ENCODE measurements around the gene APOA4.
A peak's percentile ranks its signal among the peaks of the same experiment; 100 is the strongest.

The APOA4 gene

GRCh38 chr11:116830184-116830912 lies 7.2 kb upstream of the APOA4 start:
- DNase-seq (ENCODE audit: low read depth, low spot score) = no peak

GRCh38 chr11:116829525-116830183 lies 6.5 kb upstream of the APOA4 start, which contains the start of gene APOC3:
APOC3 (plus strand) TSS chr11:116829907; CDS start chr11:116830583, 676 bp downstream.
- peak; percentile 37 for DNase-seq (ENCODE audit: low read depth, low spot score)

DNA sequence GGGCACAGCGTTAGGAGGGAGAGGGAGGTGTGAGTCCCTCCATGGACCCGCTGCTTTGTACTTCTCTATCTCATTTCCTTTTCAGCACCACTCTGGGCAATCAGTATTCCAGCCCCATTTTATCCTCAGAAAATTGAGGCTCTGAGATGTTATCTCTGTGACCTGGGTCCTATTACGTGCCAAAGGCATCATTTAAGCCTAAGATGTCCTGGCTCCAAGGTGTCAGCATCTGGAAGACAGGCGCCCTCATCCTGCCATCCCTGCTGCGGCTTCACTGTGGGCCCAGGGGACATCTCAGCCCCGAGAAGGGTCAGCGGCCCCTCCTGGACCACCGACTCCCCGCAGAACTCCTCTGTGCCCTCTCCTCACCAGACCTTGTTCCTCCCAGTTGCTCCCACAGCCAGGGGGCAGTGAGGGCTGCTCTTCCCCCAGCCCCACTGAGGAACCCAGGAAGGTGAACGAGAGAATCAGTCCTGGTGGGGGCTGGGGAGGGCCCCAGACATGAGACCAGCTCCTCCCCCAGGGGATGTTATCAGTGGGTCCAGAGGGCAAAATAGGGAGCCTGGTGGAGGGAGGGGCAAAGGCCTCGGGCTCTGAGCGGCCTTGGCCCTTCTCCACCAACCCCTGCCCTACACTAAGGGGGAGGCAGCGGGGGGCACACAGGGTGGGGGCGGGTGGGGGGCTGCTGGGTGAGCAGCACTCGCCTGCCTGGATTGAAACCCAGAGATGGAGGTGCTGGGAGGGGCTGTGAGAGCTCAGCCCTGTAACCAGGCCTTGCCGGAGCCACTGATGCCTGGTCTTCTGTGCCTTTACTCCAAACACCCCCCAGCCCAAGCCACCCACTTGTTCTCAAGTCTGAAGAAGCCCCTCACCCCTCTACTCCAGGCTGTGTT lies 5.8 kb upstream of the APOA4 start:
- no peak for DNase-seq (ENCODE audit: low read depth, low spot score)

GRCh38 chr11:116827461-116827860 lies 4.4 kb upstream of the APOA4 start:
- no peak for DNase-seq (ENCODE audit: low read depth, low spot score)

- no peak for DNase-seq (ENCODE audit: low read depth, low spot score)
Measured at GRCh38 chr11:116826751-116827431, 3.8 kb upstream of the APOA4 start.

- no peak for DNase-seq (ENCODE audit: low read depth, low spot score)
Measured at GRCh38 chr11:116825854-116826750, 3.0 kb upstream of the APOA4 start.

DNA sequence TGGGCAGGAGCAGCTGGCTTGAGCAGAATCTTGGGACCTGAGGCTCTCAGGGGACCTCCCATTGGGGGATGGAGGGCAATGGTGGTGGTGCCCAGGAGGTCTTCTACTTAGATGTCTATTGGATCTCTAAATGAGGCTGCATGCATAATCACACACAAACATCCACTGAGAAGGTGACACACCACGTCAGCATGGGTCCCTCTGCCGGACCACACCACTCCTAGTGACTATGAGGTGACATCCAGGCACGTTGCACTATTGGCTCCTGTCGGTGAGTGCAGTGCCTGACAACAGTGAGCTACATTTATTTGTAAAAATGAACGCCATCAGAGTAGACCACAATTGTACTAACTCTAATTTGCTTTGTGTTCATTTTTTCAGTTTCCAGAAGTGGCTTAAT lies 2.3 kb upstream of the APOA4 start:
- no peak for DNase-seq (ENCODE audit: low read depth, low spot score)

DNA sequence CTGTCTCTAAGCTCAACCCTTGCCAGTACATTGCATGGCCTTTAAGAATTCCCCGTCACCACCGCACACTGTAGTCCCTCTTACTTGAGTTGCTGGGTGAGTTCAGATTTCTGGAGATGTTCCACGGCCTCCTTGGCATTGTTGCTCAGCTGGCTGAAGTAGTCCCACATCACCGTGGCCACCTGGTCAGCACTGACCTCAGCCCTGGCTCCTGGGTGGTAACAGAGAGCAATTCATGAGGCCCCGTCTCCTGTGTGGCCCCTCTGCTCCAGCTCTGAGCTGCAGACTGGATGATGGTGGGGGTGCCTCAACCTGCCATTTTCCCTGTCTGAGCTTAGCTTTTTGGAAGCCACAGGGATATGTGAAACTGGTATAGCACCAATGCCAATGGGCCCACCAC lies 529 bp downstream of the APOA4 start:
- no peak for DNase-seq (ENCODE audit: low read depth, low spot score)

GRCh38 chr11:116821050-116821918 lies 1.8 kb downstream of the APOA4 start:
- DNase-seq (ENCODE audit: low read depth, low spot score) = no peak

- no peak for DNase-seq (ENCODE audit: low read depth, low spot score)
Measured at GRCh38 chr11:116819049-116819448, 4.1 kb downstream of the APOA4 start.

DNA sequence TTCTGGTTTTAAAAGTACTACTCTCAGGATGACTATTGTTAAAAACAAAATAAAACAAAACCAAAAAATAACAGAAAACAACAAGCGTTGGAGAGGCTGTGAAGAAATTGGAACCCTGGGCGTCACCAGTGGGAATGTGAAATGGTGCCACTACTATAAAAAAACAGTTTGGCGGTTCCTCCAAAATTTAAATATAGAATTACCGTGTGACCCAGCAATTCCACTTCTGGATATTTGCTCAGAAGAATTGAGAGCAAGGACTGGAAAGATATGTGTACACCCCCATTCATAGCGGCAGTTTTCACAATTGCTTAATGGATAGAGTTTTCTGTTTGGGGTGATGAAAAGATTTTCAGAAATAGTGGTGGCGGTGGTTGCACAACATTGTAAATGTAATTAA lies 8.6 kb downstream of the APOA4 start:
- DNase-seq (ENCODE audit: low read depth, low spot score) = no peak

DNA sequence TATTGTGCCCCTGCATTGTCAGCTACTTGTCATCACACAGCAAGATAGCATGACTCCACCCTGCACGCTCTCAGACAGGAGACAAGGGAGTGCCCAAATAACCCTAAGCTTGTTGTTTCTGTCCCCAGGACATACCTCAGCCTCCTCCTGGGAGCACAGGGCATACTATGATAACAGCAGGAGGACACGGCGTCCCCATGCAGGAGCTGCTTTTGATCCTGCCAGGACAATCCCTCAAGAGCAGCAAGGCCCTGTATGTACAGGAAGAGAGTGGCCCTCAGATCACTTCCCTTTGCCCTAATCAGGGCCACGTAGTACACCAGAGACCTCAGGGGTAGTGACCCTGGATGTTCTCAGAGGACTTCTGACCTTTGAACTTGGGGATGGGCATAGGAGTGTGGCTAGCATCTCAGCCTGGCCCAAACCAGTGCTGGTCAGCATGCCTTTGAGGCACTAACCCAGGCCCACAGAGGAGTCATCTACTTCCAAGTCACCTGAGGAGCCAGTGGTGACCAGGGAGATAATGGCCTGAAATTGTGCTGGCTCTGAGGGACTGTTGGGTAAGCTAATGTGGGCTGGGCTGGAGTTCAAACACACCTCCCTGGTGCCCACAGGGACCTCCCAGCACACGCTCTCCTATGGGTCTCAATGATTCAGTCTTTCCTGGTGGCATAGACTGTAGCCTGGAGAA lies 9.2 kb downstream of the APOA4 start:
- DNase-seq (ENCODE audit: low read depth, low spot score) = no peak

DNA sequence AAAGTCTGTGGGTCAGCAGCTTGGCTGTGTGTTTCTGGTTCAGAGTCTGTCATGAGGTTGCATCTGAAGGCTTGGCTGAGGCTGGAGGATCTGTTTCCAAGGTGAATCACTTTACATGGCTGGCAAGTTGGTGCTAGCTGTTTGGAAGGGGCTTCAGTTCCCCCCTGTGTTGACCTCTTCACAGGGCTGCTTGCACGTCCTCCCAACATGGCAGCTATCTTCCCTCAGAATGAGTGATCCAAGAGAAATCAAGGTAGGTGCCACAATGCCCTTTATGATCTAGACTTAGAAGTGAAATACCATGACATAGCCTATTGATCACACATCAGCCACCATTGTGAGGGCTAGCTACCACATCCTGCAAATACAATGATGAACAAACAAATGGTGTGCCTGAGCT lies 9.9 kb downstream of the APOA4 start:
- no peak for DNase-seq (ENCODE audit: low read depth, low spot score)

GRCh38 chr11:116812109-116812508 lies 11.0 kb downstream of the APOA4 start:
- no peak for DNase-seq (ENCODE audit: low read depth, low spot score)

GRCh38 chr11:116811194-116811593 lies 11.9 kb downstream of the APOA4 start:
- DNase-seq (ENCODE audit: low read depth, low spot score) = no peak

- no peak for DNase-seq (ENCODE audit: low read depth, low spot score)
Measured at GRCh38 chr11:116808262-116809175, 14.6 kb downstream of the APOA4 start.

DNA sequence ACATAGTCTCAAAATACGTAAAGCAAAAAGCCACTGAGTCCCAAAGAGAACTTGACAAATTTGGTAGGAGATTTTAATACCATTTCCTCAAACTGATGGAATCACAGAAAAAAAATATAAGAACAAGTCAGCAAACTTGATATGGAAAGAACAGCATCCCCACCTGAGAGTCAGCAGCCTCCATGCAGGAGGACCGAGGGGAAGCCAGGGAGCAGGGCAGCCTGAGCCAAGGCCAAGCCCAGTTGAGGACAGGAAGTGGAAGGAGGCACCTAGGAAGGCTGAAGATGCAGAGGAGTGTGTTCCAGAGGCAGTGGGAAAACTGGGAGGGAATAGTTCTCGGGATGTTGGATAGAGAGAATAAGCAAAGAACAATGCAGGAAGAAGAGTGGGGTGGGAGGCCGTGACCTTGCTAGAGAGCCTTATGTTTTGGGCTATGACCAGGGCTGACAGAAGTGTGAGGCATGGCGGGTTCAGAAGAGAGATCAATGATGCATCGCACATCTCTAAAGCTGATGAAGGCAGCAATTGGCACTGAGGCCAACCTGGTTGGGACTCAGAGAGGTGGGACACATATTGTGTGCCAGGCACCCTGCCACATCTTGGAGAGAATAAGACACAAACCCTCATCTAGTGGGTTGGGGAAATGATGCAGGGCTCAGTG lies 15.4 kb downstream of the APOA4 start:
- DNase-seq (ENCODE audit: low read depth, low spot score) = no peak
